ENCODE data around the gene CCDC157.

DNA sequence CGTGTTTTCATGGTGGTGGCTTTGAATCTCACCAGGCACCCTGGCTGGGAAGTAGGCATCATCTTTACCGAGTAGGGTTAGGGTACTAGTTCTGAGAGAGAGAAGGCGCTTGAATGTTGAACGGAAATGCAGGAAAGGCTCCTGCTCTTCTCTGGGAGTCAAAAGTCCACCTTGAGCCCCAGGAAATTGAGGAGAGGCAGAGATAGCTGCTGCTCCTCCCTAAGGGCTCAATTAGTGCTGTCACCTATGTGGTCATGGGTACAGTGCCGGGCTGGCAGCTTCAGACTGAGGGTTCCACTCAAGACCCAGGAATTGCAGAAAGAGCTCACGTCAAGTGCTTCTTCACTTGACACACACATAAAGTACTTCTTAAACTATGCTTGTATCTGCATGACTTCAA is 1.7 kb downstream of the CCDC157 start:
- TF ChIP-seq POLR2A (IDR thresholded peaks at IDR 0.05) (no peak), CTCF (IDR thresholded peaks at IDR 0.05) (no peak)
